H9 (cell line): Measurements from ENCODE around the gene TRIM61. TPM values are rescaled to one million over a fixed set of nuclear protein-coding genes. Genes with fewer than 3 reads are reported as not detected.

Source experiments
- DNase-seq: peaks from one replicate; pipeline ENCODE4 v3.0.0-alpha.2; 2017
- H2AFZ ChIP-seq: one replicate; pipeline ENCODE4 v1.6.1; 2013; ENCODE audit warnings: mild to moderate bottlenecking, low read length, control low read depth, moderate library complexity
- H2AK5ac ChIP-seq: 2 replicates; pipeline ENCODE4 v1.6.1; 2013; ENCODE audit warnings: low read length, control low read depth, mixed read lengths; ENCODE audit not compliant: insufficient read length
- H2BK120ac ChIP-seq: one replicate; pipeline ENCODE4 v1.6.1; 2013; ENCODE audit warnings: low read depth, mild to moderate bottlenecking, low read length, control low read depth, inconsistent platforms; ENCODE audit not compliant: poor library complexity, severe bottlenecking
- H2BK12ac ChIP-seq: 2 replicates; pipeline ENCODE4 v1.6.1; 2013; ENCODE audit warnings: low read length, control low read depth, mixed read lengths, low read depth; ENCODE audit not compliant: insufficient read length
- H2BK15ac ChIP-seq: 2 replicates; pipeline ENCODE4 v1.6.1; 2013; ENCODE audit warnings: low read depth, low read length, control low read depth
- H2BK20ac ChIP-seq: one replicate; pipeline ENCODE4 v1.6.1; 2013; ENCODE audit warnings: low read depth, mild to moderate bottlenecking, low read length, control low read depth, inconsistent platforms; ENCODE audit not compliant: poor library complexity, severe bottlenecking
- H2BK5ac ChIP-seq: 2 replicates; pipeline ENCODE4 v1.6.1; 2013; ENCODE audit warnings: low read length, control low read depth, mixed read lengths; ENCODE audit not compliant: insufficient read length
- H3K14ac ChIP-seq: 2 replicates; pipeline ENCODE4 v1.6.1; 2013; ENCODE audit warnings: low read length, control low read depth; ENCODE audit not compliant: insufficient read depth
- H3K18ac ChIP-seq: 2 replicates; pipeline ENCODE4 v1.6.1; 2013; ENCODE audit warnings: low read depth, mild to moderate bottlenecking, mixed read lengths, low read length, control low read depth; ENCODE audit not compliant: insufficient read length
- H3K23ac ChIP-seq: 2 replicates; pipeline ENCODE4 v1.6.1; 2013; ENCODE audit warnings: low read length, control low read depth, mixed read lengths, low read depth; ENCODE audit not compliant: insufficient read length
- H3K23me2 ChIP-seq: 2 replicates; pipeline ENCODE4 v1.6.1; 2013; ENCODE audit warnings: low read depth, mild to moderate bottlenecking, mixed read lengths, low read length, control low read depth; ENCODE audit not compliant: insufficient read length, poor library complexity, severe bottlenecking
- H3K27ac ChIP-seq: 2 replicates; pipeline ENCODE4 v1.5.1; 2013; ENCODE audit warnings: low read length, control low read depth, mixed read lengths, low read depth; ENCODE audit not compliant: insufficient read length
- H3K27me3 ChIP-seq: 2 replicates; pipeline ENCODE4 v1.6.1; 2013; ENCODE audit warnings: low read length, control low read depth, inconsistent platforms; ENCODE audit not compliant: insufficient read depth
- H3K4ac ChIP-seq: 2 replicates; pipeline ENCODE4 v1.6.1; 2013; ENCODE audit warnings: low read depth, mild to moderate bottlenecking, control low read depth, inconsistent platforms, low read length, moderate library complexity
- H3K4me1 ChIP-seq: 2 replicates; pipeline ENCODE4 v1.6.1; 2013; ENCODE audit warnings: low read length, control low read depth, inconsistent platforms; ENCODE audit not compliant: insufficient read depth
- H3K4me2 ChIP-seq: 2 replicates; pipeline ENCODE4 v1.6.1; 2013; ENCODE audit warnings: low read length, control low read depth, mixed read lengths; ENCODE audit not compliant: insufficient read length, insufficient read depth
- H3K56ac ChIP-seq: 2 replicates; pipeline ENCODE4 v1.6.1; 2013; ENCODE audit warnings: low read depth, mild to moderate bottlenecking, mixed read lengths, low read length, control low read depth; ENCODE audit not compliant: insufficient read length
- H3K79me1 ChIP-seq: 2 replicates; pipeline ENCODE4 v1.6.1; 2013; ENCODE audit warnings: low read depth, mild to moderate bottlenecking, moderate library complexity, low read length, control low read depth, inconsistent platforms; ENCODE audit not compliant: insufficient read depth, poor library complexity, severe bottlenecking
- H3K79me2 ChIP-seq: 2 replicates; pipeline ENCODE4 v1.6.1; 2013; ENCODE audit warnings: low read length, control low read depth, inconsistent platforms; ENCODE audit not compliant: insufficient read depth
- H3K9ac ChIP-seq: 2 replicates; pipeline ENCODE4 v1.6.1; 2013; ENCODE audit warnings: low read length, control low read depth, mixed read lengths; ENCODE audit not compliant: insufficient read length; ENCODE audit errors: extremely low read depth
- H3K9me3 ChIP-seq: one replicate; pipeline ENCODE4 v1.6.1; 2013; ENCODE audit warnings: low read depth, low read length, inconsistent platforms; ENCODE audit not compliant: control insufficient read depth
- H3T11ph ChIP-seq: one replicate; pipeline ENCODE4 v1.6.1; 2013; ENCODE audit warnings: mild to moderate bottlenecking, low read length, control low read depth, inconsistent platforms
- H4K20me1 ChIP-seq: one replicate; pipeline ENCODE4 v1.6.1; 2013; ENCODE audit not compliant: control insufficient read depth, insufficient read length, insufficient read depth
- H4K5ac ChIP-seq: 2 replicates; pipeline ENCODE4 v1.6.1; 2013; ENCODE audit warnings: low read depth, mild to moderate bottlenecking, mixed read lengths, low read length, control low read depth; ENCODE audit not compliant: insufficient read length
- H4K8ac ChIP-seq: replicated peaks from 2 replicates; pipeline ENCODE4 v1.6.1; 2013; ENCODE audit warnings: low read length, control low read depth, mixed read lengths, low read depth; ENCODE audit not compliant: insufficient read length
- H4K91ac ChIP-seq: 2 replicates; pipeline ENCODE4 v1.6.1; 2013; ENCODE audit warnings: low read depth, mild to moderate bottlenecking, moderate library complexity, mixed read lengths, low read length, control low read depth; ENCODE audit not compliant: insufficient read length
- H3K27ac Mint-ChIP-seq, 3 experiments: 2 replicates in 2 of 3; 3 replicates in 1 of 3; pipeline ENCODE4 v1.8.0; 2020 to 2021; ENCODE audit warnings: mixed read lengths in 3 of 3, mild to moderate bottlenecking in 1 of 3, moderate library complexity in 1 of 3
- H3K27me3 Mint-ChIP-seq: 2 replicates; pipeline ENCODE4 v1.8.0; 2021; ENCODE audit warnings: low read depth, mild to moderate bottlenecking, moderate library complexity, mixed read lengths
- H3K36me3 Mint-ChIP-seq, 3 experiments: 2 replicates in 2 of 3; 3 replicates in 1 of 3; pipeline ENCODE4 v1.8.0; 2020 to 2021; ENCODE audit warnings: low read depth in 3 of 3, mixed read lengths in 3 of 3; ENCODE audit not compliant: insufficient read depth in 1 of 3
- H3K4me1 Mint-ChIP-seq, 2 experiments: 2 replicates each; pipeline ENCODE4 v1.8.0; 2020; ENCODE audit warnings: mixed read lengths in 2 of 2
- H3K4me3 Mint-ChIP-seq, 2 experiments: 2 replicates in 1 of 2; 3 replicates in 1 of 2; pipeline ENCODE4 v1.8.0; 2020 to 2021; ENCODE audit warnings: mild to moderate bottlenecking in 2 of 2, mixed read lengths in 2 of 2, moderate library complexity in 1 of 2
- H3K9me3 Mint-ChIP-seq, 2 experiments: 2 replicates in 1 of 2; 3 replicates in 1 of 2; pipeline ENCODE4 v1.8.0; 2020; ENCODE audit warnings: mild to moderate bottlenecking in 2 of 2, mixed read lengths in 2 of 2, moderate library complexity in 1 of 2
- WGBS: extraction: QIAGEN DNeasy Blood & Tissue Kit; methylation state at CpG from one replicate; pipeline ENCODE4 v1.1.7; 2013; ENCODE audit warnings: missing lambda C conversion rate, low lambda C conversion rate, mixed read lengths; ENCODE audit not compliant: insufficient read length; ENCODE audit errors: extremely low coverage; 5-methylcytosine and 5-hydroxymethylcytosine counted together
- total RNA-seq: library from RNA; stranded (reverse); gene quantifications from 2 replicates; pipeline ENCODE4 v1.2.1, GENCODE V29; 2021
- TF ChIP-seq, protein P1 (sequence below): fragments of 200-600 bp; sonication (generic); conservative IDR thresholded peaks from 3 replicates; pipeline ENCODE4 v1.8.0; 2021; ENCODE audit warnings: antibody characterized with exemption, mild to moderate bottlenecking

TRIM61 gene
- total RNA-seq, 1 experiment from 2014 or later, result 0.52 TPM

DNA sequence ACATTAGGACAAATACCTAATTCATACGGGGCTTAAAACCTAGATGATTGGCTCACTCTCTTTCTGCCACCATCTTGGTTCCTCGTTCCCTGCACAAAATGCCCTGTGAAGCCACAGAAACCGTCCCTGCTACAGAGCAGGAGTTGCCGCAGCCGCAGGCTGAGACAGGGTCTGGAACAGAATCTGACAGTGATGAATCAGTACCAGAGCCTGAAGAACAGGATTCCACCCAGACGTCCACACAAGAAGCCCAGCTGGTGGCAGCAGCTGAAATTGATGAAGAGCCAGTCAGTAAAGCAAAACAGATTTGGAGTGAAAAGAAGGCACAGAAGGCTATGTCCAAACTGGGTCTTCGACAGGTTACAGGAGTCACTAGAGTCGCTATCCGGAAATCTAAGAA, 34.3 kb downstream of the TRIM61 start:
- H3K23ac ChIP-seq, result no peak overlapping the region
- no peaks in the 10 kb centered on the region for H3K9me3 ChIP-seq
- H3K4ac ChIP-seq, result no peak overlapping the region
- no peak overlapping the region for H3K4me3 Mint-ChIP-seq
- no peak overlapping the region for H2BK5ac ChIP-seq
- H3K4me1 Mint-ChIP-seq, result peaks cover 10 to 17% of the 10 kb centered on the region in 2 experiments
- no peak overlapping the region for H2BK20ac ChIP-seq
- no peak overlapping the region for H3K9ac ChIP-seq
- no peak overlapping the region for H3K27ac ChIP-seq
- H4K20me1 ChIP-seq, result no peaks in the 10 kb centered on the region
- H3K18ac ChIP-seq, result no peak overlapping the region
- H2BK12ac ChIP-seq, result no peak overlapping the region
- no CpG with 5 or more reads among the region's 9 CpGs for WGBS
- H3K56ac ChIP-seq, result no peak overlapping the region
- H3K4me2 ChIP-seq, result no peak overlapping the region
- H3K36me3 Mint-ChIP-seq, result no peaks in the 10 kb centered on the region
- H2BK15ac ChIP-seq, result no peak overlapping the region
- H3K23me2 ChIP-seq, result no peaks in the 10 kb centered on the region
- no peak for DNase-seq
- no peak overlapping the region for H2AK5ac ChIP-seq
- no peak overlapping the region for H3K27ac Mint-ChIP-seq
- no peak overlapping the region for H4K91ac ChIP-seq
- H4K5ac ChIP-seq, result no peak overlapping the region
- H3K4me1 ChIP-seq, result no peaks in the 10 kb centered on the region
- TF ChIP-seq, protein P1, sequence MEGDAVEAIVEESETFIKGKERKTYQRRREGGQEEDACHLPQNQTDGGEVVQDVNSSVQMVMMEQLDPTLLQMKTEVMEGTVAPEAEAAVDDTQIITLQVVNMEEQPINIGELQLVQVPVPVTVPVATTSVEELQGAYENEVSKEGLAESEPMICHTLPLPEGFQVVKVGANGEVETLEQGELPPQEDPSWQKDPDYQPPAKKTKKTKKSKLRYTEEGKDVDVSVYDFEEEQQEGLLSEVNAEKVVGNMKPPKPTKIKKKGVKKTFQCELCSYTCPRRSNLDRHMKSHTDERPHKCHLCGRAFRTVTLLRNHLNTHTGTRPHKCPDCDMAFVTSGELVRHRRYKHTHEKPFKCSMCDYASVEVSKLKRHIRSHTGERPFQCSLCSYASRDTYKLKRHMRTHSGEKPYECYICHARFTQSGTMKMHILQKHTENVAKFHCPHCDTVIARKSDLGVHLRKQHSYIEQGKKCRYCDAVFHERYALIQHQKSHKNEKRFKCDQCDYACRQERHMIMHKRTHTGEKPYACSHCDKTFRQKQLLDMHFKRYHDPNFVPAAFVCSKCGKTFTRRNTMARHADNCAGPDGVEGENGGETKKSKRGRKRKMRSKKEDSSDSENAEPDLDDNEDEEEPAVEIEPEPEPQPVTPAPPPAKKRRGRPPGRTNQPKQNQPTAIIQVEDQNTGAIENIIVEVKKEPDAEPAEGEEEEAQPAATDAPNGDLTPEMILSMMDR, result no peak
- H3K79me1 ChIP-seq, result no peaks in the 10 kb centered on the region
- H3K27me3 Mint-ChIP-seq, result peaks cover 2% of the 10 kb centered on the region
- no peak overlapping the region for H2AFZ ChIP-seq
- H3K14ac ChIP-seq, result no peak overlapping the region
- no peaks in the 10 kb centered on the region for H3K27me3 ChIP-seq
- H3T11ph ChIP-seq, result no peak overlapping the region
- H2BK120ac ChIP-seq, result no peak overlapping the region
- H3K9me3 Mint-ChIP-seq, result no peaks in the 10 kb centered on the region
- no peak overlapping the region for H4K8ac ChIP-seq
- H3K79me2 ChIP-seq, result no peaks in the 10 kb centered on the region
